ENCODE data around the gene SFI1. TPM values are rescaled to one million over a fixed set of nuclear protein-coding genes. Genes with fewer than 3 reads are reported as not detected.

The SFI1 gene
- total RNA-seq, 1 experiment from 2014 or later = 55.2 TPM

GRCh38 chr22:31611061-31611760 lies 114.9 kb downstream of the SFI1 start:
- H3K36me3 Mint-ChIP-seq (ENCODE audit: insufficient read depth, unreplicated experiment) = peaks cover 34% of the 10 kb centered on the region
- intact Hi-C loops (cut with micrococcal nuclease; ENCODE audit: unreplicated experiment) = no loop called here
- no peak overlapping the region for H3K4me3 Mint-ChIP-seq (ENCODE audit: unreplicated experiment)
- Histone ChIP-seq H3K4me1 (peaks cover 4% of the 10 kb centered on the region; the same call in 1 of the 2 replicates), H3K9me3 (no peaks in the 10 kb centered on the region), H3K4me3 (ENCODE audit: low read depth, low read length) (no peak overlapping the region), H3K27me3 (replicated peaks; ENCODE audit: control insufficient read depth, insufficient read depth, low read length) (no peaks in the 10 kb centered on the region), H3K36me3 (ENCODE audit: control insufficient read depth, insufficient read depth, low read length) (no peaks in the 10 kb centered on the region; the same call in none of the 2 replicates)
- CTCF ChIA-PET = no interaction called here
- H3K4me1 Mint-ChIP-seq (ENCODE audit: low read depth, unreplicated experiment) = peaks cover 2% of the 10 kb centered on the region
- no TSS peak for BruUV-seq (replicated peaks)
- no peak overlapping the region for H3K27ac Mint-ChIP-seq (ENCODE audit: unreplicated experiment)
- no peaks in the 10 kb centered on the region for H3K27me3 Mint-ChIP-seq (ENCODE audit: insufficient read depth, unreplicated experiment)
- no peak for TF ChIP-seq CTCF (IDR thresholded peaks at IDR 0.05; ENCODE audit: insufficient read depth in 1 of 2, low read depth in 1 of 2, low read length in 1 of 2, severe bottlenecking in 1 of 2, unreplicated experiment in 1 of 2)
- POLR2A ChIA-PET = no interaction called here
- DNase-seq = no peak
- no peaks in the 10 kb centered on the region for H3K9me3 Mint-ChIP-seq (ENCODE audit: unreplicated experiment)

GRCh38 chr22:31612891-31613285 lies 116.6 kb downstream of the SFI1 start:
- Histone ChIP-seq H3K27me3 (replicated peaks; ENCODE audit: control insufficient read depth, insufficient read depth, low read length) (no peaks in the 10 kb centered on the region), H3K36me3 (ENCODE audit: control insufficient read depth, insufficient read depth, low read length) (peaks cover 2% of the 10 kb centered on the region), H3K4me1 (peaks cover 13% of the 10 kb centered on the region), H3K9me3 (no peaks in the 10 kb centered on the region), H3K4me3 (ENCODE audit: low read depth, low read length) (no peak overlapping the region)
- Mint-ChIP-seq H3K4me1 (ENCODE audit: low read depth, unreplicated experiment) (no peaks in the 10 kb centered on the region), H3K9me3 (ENCODE audit: unreplicated experiment) (no peaks in the 10 kb centered on the region), H3K27me3 (ENCODE audit: insufficient read depth, unreplicated experiment) (no peaks in the 10 kb centered on the region), H3K27ac (ENCODE audit: unreplicated experiment) (no peak overlapping the region), H3K36me3 (ENCODE audit: insufficient read depth, unreplicated experiment) (peaks cover 47% of the 10 kb centered on the region), H3K4me3 (ENCODE audit: unreplicated experiment) (no peak overlapping the region)
- no TSS peak for BruUV-seq (replicated peaks)
- TF ChIP-seq CTCF (IDR thresholded peaks at IDR 0.05; ENCODE audit: insufficient read depth in 1 of 2, low read depth in 1 of 2, low read length in 1 of 2, severe bottlenecking in 1 of 2, unreplicated experiment in 1 of 2) = no peak
- ChIA-PET CTCF (interaction anchor here (1.0 to 1.3 kb wide), 2 partner anchors 52 to 56 kb away, joined by 4 to 5 read pairs; no protein-coding TSS in a partner anchor), POLR2A (no interaction called here)
- no peak for DNase-seq
- intact Hi-C loops (cut with micrococcal nuclease; ENCODE audit: unreplicated experiment) = no loop called here

GRCh38 chr22:31613286-31613903 lies 117.1 kb downstream of the SFI1 start:
- Histone ChIP-seq H3K4me1 (peaks cover 13% of the 10 kb centered on the region), H3K36me3 (ENCODE audit: control insufficient read depth, insufficient read depth, low read length) (peaks cover 4% of the 10 kb centered on the region), H3K9me3 (no peaks in the 10 kb centered on the region), H3K4me3 (ENCODE audit: low read depth, low read length) (no peak overlapping the region), H3K27me3 (replicated peaks; ENCODE audit: control insufficient read depth, insufficient read depth, low read length) (no peaks in the 10 kb centered on the region)
- ChIA-PET POLR2A (no interaction called here), CTCF (interaction anchor here (0.6 to 1.3 kb wide), 3 partner anchors 52 to 83 kb away, joined by 4 to 5 read pairs (median 5); no protein-coding TSS in a partner anchor)
- H3K4me1 Mint-ChIP-seq (ENCODE audit: low read depth, unreplicated experiment) = no peaks in the 10 kb centered on the region
- peaks cover 48% of the 10 kb centered on the region for H3K36me3 Mint-ChIP-seq (ENCODE audit: insufficient read depth, unreplicated experiment)
- peak overlapping the region; percentile 66 for H3K27ac Mint-ChIP-seq (ENCODE audit: unreplicated experiment)
- no peak for DNase-seq
- intact Hi-C loops (cut with micrococcal nuclease; ENCODE audit: unreplicated experiment) = no loop called here
- H3K27me3 Mint-ChIP-seq (ENCODE audit: insufficient read depth, unreplicated experiment) = no peaks in the 10 kb centered on the region
- BruUV-seq (replicated peaks) = no TSS peak
- no peak for TF ChIP-seq CTCF (IDR thresholded peaks at IDR 0.05; ENCODE audit: insufficient read depth in 1 of 2, low read depth in 1 of 2, low read length in 1 of 2, severe bottlenecking in 1 of 2, unreplicated experiment in 1 of 2)
- no peak overlapping the region for H3K4me3 Mint-ChIP-seq (ENCODE audit: unreplicated experiment)
- no peaks in the 10 kb centered on the region for H3K9me3 Mint-ChIP-seq (ENCODE audit: unreplicated experiment)
